ENCODE measurements around the gene GMDS.

DNA sequence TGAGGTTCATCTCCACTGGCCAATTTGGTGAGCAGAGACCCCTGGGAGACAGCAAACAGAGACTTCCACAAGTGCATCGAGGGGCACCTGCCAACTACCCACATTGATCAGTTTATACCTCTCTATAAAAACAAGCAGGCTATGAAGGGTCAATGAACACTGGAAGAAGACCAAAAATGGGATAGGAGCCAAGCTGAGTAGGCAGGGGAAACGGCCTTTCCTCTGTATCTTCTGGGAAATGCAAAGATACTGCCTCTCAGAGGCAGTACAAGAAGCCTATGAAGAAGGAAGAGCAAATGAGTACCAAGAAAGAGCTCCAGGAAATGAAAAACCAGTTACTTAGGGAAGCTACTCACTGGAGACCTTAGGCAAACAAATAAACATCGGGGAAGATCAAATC lies 247.7 kb downstream of the GMDS start:
- no peak for TF ChIP-seq EZH2 (IDR thresholded peaks at IDR 0.05; ENCODE audit: borderline replicate concordance, low read depth, low read length, severe bottlenecking)
- TF ChIP-seq, protein P1, sequence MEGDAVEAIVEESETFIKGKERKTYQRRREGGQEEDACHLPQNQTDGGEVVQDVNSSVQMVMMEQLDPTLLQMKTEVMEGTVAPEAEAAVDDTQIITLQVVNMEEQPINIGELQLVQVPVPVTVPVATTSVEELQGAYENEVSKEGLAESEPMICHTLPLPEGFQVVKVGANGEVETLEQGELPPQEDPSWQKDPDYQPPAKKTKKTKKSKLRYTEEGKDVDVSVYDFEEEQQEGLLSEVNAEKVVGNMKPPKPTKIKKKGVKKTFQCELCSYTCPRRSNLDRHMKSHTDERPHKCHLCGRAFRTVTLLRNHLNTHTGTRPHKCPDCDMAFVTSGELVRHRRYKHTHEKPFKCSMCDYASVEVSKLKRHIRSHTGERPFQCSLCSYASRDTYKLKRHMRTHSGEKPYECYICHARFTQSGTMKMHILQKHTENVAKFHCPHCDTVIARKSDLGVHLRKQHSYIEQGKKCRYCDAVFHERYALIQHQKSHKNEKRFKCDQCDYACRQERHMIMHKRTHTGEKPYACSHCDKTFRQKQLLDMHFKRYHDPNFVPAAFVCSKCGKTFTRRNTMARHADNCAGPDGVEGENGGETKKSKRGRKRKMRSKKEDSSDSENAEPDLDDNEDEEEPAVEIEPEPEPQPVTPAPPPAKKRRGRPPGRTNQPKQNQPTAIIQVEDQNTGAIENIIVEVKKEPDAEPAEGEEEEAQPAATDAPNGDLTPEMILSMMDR (IDR thresholded peaks at IDR 0.05; ENCODE audit: borderline replicate concordance, extremely low read depth, low read length, poor library complexity, severe bottlenecking), result no peak

Measured in DND-41 (cell line).